WI38 (cell line): Measurements from ENCODE around the gene TOP3A.

Experiments
- H3K4me3 ChIP-seq: 2 replicates; pipeline ENCODE4 v1.5.1; 2011; ENCODE audit warnings: low read depth, mild to moderate bottlenecking, control low read depth, low read length
- TF ChIP-seq, protein P1 (sequence below): IDR thresholded peaks from 2 replicates; pipeline ENCODE4 v1.5.1; 2012; ENCODE audit warnings: low read depth, mild to moderate bottlenecking, control low read depth, low read length

TOP3A gene

DNA sequence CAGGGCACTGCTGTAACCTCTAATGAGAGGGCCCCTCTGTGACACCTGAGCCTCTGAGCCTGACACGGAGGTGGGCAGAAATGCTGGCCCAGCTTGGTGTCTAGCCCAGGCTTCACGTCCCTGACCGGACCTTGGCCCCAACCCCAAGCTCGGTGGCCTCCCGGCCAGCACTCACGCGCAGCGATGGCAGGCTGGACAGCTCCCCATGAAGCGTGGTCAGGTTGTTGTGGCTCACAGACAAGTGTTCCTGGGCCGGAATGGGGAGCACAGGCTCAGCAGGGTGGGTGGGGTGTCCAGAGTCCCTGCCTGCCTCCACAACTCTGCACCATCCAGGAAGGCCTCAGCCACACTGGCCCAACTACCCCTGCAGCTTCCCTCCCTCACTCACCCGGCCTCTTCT, 58.4 kb downstream of the TOP3A start:
- H3K4me3 ChIP-seq, result no peak overlapping the region
- TF ChIP-seq, protein P1, sequence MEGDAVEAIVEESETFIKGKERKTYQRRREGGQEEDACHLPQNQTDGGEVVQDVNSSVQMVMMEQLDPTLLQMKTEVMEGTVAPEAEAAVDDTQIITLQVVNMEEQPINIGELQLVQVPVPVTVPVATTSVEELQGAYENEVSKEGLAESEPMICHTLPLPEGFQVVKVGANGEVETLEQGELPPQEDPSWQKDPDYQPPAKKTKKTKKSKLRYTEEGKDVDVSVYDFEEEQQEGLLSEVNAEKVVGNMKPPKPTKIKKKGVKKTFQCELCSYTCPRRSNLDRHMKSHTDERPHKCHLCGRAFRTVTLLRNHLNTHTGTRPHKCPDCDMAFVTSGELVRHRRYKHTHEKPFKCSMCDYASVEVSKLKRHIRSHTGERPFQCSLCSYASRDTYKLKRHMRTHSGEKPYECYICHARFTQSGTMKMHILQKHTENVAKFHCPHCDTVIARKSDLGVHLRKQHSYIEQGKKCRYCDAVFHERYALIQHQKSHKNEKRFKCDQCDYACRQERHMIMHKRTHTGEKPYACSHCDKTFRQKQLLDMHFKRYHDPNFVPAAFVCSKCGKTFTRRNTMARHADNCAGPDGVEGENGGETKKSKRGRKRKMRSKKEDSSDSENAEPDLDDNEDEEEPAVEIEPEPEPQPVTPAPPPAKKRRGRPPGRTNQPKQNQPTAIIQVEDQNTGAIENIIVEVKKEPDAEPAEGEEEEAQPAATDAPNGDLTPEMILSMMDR, result no peak

DNA sequence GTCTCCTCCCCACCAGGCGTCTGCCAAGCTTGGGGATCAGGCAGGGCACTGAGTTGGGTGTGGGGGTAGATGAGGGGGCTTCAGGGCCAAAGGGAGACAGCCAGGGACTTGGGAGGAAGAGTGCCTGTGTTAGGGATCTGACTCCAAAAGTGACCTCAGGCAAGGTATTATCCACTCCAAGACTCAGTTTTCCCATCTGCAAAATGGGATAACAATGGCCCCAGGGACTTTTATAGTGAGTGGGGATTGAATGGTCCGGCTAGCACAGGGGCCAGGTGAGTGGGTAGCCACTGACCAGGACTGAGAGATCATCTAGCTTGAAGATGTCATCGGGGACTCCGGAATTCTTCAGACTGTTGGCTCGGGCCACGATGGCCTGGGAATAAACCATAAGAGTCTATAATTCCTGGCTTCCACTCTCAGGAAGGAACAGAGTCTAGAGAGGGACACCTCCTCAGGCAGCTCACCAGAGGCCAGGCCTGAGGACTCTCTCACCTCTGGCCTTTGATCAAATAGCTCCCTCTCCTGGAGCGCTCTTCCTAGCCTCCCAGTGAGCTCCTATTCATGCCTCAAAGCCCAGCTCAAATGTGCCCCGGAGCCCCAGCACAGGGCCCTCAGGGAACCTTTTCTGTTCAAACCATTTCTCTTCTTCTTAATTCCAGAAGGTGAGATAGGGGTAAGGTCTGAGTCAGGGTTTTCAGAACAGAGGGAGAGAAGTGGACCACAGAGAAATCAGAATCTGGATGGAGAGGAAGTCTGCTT, 59.7 kb downstream of the TOP3A start:
- H3K4me3 ChIP-seq, result no peak overlapping the region
- TF ChIP-seq, protein P1, result no peak

GRCh38 chr17:18253947-18254821, 60.6 kb downstream of the TOP3A start:
- TF ChIP-seq, protein P1, result no peak
- no peak overlapping the region for H3K4me3 ChIP-seq

- no peak overlapping the region for H3K4me3 ChIP-seq
- TF ChIP-seq, protein P1, result no peak
Observed at GRCh38 chr17:18253187-18253884, 61.5 kb downstream of the TOP3A start.

- H3K4me3 ChIP-seq, result no peak overlapping the region
- TF ChIP-seq, protein P1, result no peak
Observed at GRCh38 chr17:18252160-18252559, 62.6 kb downstream of the TOP3A start.

DNA sequence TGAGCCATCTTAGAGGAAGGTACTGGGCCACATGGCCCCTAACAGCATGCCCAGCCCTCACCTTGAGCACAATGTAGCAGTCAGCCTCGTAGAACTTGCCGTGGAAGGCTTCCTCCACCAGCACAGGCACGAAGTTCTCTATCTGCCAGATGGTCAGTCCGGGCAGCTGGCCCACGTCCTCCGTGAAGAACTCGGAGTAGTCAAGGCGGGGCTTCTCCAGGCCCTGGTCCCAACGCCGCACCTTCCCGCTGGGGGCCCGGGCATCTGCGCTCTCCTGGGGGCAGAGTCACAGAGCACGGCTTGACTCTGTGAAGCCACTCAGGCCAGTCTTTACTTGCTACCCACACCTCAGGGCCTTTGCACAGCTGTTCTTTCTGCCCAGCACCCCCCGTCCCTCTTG, 63.6 kb downstream of the TOP3A start:
- TF ChIP-seq, protein P1, result no peak

GRCh38 chr17:18250708-18251107, 64.1 kb downstream of the TOP3A start:
- TF ChIP-seq, protein P1, result no peak

More for the DNA sequence above, 63.6 kb downstream of the TOP3A start:
- H3K4me3 ChIP-seq, result no peak overlapping the region

More at GRCh38 chr17:18250708-18251107, 64.1 kb downstream of the TOP3A start:
- no peak overlapping the region for H3K4me3 ChIP-seq
